Hypothalamus (tissue), 51 donors: Measurements from ENCODE around the gene TXNDC15.
A peak's percentile ranks its signal among the peaks of the same experiment; 100 is the strongest.

ENCODE experiments used
- DNase-seq, 51 donors: peaks; one replicate each; lab custom pipeline; 2025; lab: John Stamatoyannopoulos, UW

The TXNDC15 gene

DNA sequence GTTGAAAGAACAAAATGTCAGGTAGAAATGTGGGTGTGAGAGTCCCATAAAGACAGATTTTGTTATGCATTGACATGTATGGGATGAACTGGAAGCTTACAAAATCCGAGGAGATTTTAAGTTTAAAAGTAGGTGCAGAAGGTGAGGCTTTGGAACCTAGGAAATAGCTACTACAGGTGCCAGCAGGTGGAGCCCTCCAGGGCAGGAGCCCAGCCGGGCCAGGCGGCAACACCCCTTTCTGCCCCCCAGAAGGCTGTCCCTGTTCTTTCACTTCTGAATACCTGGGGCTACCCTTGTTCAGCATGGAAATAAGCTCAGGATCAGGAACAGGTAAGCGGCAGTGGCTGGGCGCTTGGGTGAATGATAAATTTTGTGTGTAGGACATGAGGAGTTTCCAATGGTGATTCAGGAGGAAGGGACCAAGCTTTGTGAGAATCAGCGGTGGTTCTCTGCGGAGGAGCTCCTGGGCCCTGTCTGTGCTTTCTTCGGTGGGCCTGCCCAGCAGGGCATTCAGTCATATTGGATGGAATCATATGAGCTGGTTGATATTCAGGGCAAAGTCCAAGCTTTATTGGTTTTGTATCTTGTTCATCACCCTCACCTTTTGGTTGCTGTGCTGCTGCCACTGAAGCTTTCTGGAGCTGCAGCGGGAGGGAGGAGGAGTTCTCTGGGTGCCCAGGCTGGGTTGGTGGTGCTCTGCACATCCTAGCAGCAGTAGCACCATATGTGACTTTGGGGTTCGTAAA, 43.1 kb downstream of the TXNDC15 start:
- DNase-seq: no peak

DNA sequence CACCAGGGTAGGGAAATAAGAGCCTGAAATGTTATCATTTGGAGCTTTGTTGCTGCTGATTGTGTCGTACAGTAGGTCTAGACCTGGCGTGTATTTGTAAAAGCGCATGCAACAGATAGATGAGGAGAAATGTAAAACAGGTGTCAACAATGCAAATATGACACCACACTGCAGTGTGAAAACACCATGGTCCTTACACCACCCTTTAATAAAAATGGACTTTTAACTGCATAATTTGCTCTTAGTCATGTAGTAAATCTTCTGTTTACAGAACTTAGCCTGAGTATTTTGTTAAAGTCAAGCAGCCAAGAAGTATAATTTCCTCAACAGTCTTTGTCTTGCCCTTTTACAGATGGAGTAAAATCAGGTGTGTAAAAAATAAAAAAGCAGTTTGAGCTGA, 44.7 kb downstream of the TXNDC15 start:
- no peak for DNase-seq

DNA sequence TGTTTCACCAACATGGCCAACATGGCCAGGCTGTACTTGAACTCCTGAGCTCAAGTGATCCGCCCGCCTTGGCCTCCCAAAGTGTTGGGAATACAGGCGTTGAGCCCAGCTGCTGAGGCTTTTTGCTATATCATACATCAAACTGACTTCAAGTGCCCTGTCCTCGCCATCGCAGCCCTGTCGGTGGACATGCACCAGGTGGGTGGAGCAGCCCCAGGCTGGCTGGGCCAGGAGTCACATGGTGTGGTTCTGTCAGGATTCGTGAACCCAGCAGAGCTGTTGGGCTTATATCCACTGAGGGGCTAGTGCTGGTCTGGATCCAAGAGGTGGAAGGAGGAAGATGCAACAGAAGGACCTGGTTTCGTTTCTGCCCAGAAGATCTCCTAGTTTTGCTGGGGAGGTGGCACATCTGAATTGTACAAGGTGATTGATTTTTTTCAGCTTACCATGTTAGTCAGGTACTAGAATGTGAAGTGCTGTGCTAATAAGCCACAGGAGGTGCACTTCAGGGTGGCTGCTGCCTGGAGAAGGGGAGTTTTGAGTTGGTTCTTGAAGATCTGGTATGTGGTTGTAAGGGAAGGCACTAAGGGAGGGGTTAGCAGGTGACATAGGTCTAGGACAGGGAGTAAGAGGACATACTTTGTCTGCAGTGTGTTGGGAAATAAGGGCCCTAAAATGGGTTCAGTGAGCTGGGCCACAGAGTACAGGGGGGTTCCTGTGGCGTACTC, 46.8 kb downstream of the TXNDC15 start:
- no peak for DNase-seq

DNA sequence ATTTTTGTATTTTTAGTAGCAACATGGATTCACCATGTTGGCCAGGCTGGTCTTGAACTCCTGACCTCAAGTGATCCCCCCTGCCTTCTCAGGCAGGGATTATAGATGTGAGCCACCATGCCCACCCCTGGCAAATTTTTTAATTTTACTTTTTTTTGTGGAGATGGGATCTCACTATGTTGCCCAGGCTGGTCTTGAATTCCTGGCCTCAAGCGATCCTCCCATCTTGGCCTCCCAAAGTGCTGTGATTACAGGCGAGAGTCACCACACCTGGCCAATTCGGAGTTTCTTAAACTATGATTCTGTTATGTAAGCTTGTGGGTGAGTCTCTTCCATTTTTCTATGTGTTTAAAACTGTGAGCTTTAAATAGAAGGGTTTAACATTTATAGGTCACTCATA, 58.3 kb downstream of the TXNDC15 start:
- DNase-seq: no peak

DNA sequence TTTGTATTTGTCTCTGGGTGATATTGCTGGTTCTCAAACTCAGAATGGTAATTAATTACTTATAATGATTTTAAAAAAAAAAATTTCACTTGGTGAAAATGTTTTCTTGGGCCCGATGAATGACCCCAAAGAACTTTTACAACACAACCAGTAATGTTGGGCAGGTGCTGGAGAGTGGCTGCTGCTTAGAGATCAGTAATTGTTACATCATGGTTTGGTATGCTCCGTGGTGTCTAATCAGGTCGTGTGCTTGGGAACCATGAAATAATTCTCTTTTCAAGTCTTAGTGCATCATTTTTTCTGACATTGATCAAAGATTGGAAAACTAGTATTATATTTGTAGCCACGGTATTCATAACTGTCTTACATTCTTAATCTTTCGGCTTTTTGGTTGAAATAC, 60.0 kb downstream of the TXNDC15 start:
- no peak for DNase-seq

DNA sequence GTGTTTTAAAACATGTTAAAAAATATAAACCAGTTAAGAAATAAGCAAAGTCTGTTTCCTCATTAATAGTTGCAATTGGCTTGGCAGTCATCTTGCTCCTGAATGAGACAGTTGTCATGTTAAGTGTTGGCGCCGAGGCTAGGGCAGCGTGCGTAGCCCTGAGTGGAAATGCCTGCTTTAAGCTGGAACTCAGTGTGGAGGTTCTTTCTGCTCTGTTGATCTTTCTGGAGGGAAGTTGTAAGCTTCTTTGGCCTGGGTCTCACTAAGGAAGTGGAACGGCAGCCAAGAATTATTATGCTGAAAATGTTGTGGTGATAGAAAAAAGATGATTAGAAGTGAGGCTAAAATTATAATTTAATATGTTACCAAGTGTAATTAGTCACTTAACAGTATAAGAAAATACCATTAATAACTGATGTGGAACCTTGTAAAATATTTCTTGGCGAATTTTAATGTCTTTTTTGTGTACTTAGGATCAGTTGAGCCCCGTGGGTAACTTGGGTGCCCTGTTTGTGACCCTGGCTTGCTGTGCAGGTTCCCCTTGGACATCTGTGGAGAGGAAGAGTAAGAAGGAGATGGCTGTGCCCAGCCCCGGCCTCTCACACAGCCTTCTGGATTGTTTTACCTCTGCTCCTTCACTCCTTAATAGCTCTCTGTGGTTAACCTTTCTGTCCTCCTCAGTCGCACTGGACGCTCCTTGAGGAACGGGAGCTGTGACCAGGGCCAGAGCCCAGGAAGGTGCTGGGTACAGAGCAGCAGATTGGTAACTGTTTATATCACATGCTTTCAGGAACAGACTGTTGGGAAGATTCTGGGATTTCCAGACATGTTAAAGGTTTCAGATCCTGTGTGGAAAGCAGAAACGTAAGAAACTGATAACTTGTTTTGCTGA, 61.8 kb downstream of the TXNDC15 start:
- no peak for DNase-seq

DNA sequence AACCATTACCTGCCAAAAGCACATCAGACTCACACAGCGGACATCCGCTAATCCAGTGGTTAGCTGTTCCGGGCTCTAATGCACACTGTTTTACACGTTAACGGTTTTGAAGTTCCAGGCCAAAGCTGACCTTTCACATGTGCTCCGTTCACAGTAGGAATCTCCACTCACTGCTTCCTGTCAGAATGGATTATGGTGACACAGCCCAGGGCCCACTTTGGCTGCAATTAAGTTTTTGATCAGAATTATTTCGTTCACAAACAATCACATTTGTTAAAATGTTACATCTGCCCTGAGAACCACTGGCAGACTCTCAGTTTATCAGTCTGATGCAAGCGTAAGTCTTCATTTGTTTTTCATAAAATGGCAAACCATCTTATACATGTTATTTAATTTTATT, 63.4 kb downstream of the TXNDC15 start:
- DNase-seq: no peak

DNA sequence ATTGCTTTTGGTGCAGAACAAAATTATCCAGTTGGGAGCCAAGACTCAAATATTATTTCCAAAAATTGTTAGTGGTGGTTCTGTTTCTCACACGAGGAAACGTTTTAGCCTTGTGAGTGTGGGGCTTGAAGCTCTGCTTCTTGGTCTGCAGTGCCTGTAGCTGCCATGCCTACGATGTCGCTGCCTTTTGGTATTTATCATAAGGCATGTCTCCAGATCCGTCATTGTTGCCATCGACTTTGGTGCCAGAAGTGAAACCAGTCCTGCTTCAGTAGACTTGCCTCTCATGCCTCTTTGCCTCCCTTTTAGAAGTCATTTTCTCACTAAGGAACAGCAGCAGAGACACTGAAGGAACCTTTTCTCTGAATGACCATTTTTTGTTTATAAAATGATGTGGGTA, 63.9 kb downstream of the TXNDC15 start:
- no peak for DNase-seq

DNA sequence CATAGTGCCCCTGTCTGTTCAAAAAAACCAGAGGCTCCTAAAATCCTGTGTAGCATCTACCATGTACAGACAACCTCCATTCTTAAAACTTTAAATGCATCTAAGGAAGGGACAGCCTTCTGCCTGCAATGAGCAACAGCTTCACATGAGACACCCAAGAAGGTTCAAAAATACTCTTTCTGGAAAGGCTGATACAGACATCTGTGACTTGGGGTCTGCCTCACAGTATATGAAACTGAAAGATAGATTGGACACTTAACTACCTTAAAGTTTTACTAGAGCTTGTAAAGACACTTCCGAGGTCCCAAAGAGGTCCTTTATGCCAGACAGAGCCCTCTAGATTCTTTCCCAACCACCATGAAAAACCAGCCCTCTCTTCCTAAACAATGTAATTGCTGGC, 65.3 kb downstream of the TXNDC15 start:
- DNase-seq: no peak

DNA sequence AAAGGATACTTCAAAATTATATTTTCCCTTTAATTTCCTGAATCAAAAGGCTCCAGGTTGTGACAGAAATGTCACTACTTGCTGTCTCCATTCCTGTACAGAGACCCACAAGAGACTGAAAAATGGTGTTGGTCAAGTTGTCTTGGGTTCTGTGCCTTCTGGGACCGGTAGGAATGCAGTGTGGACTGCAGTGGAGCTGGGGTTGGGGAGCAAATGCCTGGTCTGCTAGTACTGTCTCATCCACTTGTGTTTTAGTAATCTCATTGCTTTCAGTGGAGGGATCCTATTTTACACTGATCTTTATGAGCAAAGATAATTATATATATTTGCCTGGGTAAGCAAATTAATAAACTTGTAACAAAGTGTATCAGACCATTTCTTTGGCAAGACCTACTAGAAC, 69.4 kb downstream of the TXNDC15 start:
- no peak for DNase-seq

DNA sequence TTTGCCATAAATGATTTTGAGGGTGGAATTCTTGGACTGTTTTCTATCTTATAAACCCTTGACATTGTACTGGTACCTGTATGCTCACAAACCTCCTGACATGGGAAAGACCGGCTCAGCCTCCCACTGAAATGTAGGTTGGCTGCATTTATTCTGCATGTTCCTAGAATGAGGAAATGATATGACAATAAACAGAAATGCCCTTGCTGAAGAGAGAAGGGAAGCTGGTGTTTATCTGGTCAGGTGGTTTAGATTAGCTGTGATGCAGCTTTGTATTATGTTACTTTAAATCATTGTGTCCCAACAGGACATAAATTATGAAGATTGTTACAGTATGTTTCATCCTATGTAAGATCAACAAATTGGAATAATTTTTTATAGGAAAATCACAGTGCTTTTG, 70.5 kb downstream of the TXNDC15 start:
- no peak for DNase-seq

DNA sequence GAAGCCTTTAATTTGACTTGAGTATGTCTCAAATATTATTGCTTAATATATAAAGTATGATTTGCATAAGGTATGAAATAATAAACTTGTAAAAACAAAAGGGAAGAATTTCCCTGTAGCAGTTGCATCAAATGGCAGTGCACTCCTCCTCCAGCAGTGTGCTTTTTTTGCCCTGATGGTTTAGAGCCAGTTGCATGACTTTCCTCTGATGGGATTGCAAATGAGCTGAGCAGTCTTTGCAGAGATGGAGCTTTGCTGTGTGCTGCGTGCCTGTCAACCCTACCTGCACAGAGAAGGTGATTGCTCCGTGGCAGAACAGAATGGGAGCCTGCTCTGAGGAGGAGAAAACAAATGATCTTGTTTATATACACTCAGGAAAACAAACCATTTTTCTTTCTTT, 70.9 kb downstream of the TXNDC15 start:
- peak in 1 of 51 donors; percentile 16 for DNase-seq

DNA sequence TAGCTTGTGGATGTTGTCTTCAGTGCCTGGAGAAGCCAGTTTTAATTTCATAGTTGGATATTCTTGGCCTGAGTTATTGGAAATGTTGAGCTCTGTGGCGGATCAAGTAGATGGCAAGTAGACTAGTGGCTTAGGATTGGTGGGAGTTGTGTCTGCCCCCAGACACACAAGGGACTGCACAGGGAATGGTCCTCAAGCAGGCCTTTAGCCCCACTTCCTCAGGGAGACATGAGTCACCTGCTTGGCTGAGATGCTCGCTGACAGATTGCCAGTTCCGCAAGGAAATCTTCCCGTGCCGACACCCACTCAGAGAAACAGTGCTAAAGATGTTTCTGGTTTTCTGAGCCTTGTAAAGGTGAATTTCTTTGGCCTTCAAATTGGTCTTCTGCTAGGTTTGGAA, 74.7 kb downstream of the TXNDC15 start:
- no peak for DNase-seq

DNA sequence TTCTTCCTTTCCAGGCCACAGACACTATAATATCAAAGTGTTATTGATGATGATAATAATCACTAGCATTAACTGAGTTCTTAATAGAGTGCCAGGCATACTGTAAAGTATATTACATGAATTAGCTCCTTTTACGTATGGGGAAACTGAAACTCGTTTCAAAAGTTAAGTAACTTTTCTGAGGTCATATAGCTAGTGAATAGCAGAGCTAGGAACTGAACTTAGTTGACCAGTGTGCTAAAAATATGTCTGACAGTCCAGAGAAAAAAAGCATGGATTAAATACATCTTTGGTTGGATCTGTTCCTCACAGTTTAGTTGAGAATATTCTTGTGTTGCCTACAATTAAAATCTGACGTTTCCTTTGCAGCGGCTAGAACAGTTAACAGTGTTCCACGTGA, 75.1 kb downstream of the TXNDC15 start:
- no peak for DNase-seq
